ENCODE measurements around the gene AFF3. TPM values are rescaled to one million over a fixed set of nuclear protein-coding genes. Genes with fewer than 3 reads are reported as not detected.

AFF3 gene
- total and polyA plus RNA-seq, 2 of the 4 experiments (the other 2 are of a cell fraction) = 12.9 to 14.3 TPM

DNA sequence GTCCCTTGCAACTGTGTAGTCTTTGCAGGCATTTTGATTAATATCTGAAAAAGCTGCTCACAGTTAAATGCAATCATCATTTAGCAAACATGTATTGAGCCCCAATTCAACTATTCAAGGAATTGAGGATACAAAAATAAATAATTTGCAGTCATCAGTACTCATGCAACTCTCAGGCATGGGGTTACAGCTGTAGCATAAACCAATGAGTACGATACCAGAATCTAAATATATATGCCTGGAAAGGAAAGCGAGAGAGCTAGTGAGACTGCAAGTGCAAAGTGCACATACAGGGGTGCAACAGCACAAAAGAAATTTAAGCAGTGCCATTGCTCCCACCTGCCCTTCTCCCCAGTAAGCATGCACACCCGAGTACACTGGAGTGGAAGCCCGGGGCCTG is 216.4 kb downstream of the AFF3 start:
- H4K5ac ChIP-seq (ENCODE audit: low read depth, low read length) = peak overlapping the region; percentile 84; the same call in 1 of the 2 replicates
- peak overlapping the region; percentile 70; the same call in 1 of the 2 replicates for H4K91ac ChIP-seq (ENCODE audit: insufficient read depth, low read depth, low read length)
- H2AK5ac ChIP-seq (ENCODE audit: low read depth, low read length) = peak overlapping the region; percentile 38; the same call in 1 of the 2 replicates
- peak overlapping the region; percentile 83 for H3K4ac ChIP-seq (ENCODE audit: low read depth, low read length)
- H2BK15ac ChIP-seq (ENCODE audit: low read depth, low read length) = no peak overlapping the region
- H3K36me3 ChIP-seq (ENCODE audit: control insufficient read depth, insufficient read depth, low read length) = no peaks in the 10 kb centered on the region
- POLR2A ChIA-PET (ENCODE audit: unreplicated experiment) = no interaction called here
- peaks cover 13% of the 10 kb centered on the region for H3K4me1 ChIP-seq (ENCODE audit: control insufficient read depth, insufficient read depth, low read length)
- H2BK20ac ChIP-seq (ENCODE audit: low read depth, low read length) = peak overlapping the region; percentile 82
- peaks cover 21 to 27% of the 10 kb centered on the region in 2 experiments for H3K79me1 ChIP-seq (ENCODE audit: low read depth in 1 of 2, low read length in 2 of 2)
- no peak overlapping the region for H2AK9ac ChIP-seq (replicated peaks; ENCODE audit: low read depth, low read length, poor library complexity)
- H3K27me3 ChIP-seq (ENCODE audit: control insufficient read depth, insufficient read depth, low read length) = no peaks in the 10 kb centered on the region
- DNase-seq (peak; percentile 53), ATAC-seq (ENCODE audit: low read depth) (peak; percentile 69)
- H3K4me2 ChIP-seq (ENCODE audit: low read depth, low read length) = peak overlapping the region; percentile 21; the same call in 1 of the 2 replicates
- no TSS peak for BruUV-seq (replicated peaks)
- no peaks in the 10 kb centered on the region for H3K9me3 ChIP-seq (ENCODE audit: control insufficient read depth, insufficient read depth, low read length)
- H3K23ac ChIP-seq (ENCODE audit: low read depth, low read length) = peak overlapping the region; percentile 88; the same call in 1 of the 2 replicates
- in situ Hi-C loops (cut with MboI; ENCODE audit: low sequenced_read_pairs) = no loop called here
- intact Hi-C loops (cut with micrococcal nuclease) = no loop called here
- H4K20me1 ChIP-seq (ENCODE audit: insufficient read depth, low read length) = no peaks in the 10 kb centered on the region
- peaks cover 14% of the 10 kb centered on the region for H3K9me1 ChIP-seq (ENCODE audit: insufficient read depth, low read length)
- peak overlapping the region; percentile 76 to 77; a peak in 3 of 4 replicates for H4K8ac ChIP-seq (ENCODE audit: low read depth in 2 of 2, low read length in 2 of 2)
- peak overlapping the region; percentile 89 for H2BK120ac ChIP-seq (ENCODE audit: low read depth, low read length)
- dilution Hi-C loops (cut with HindIII; ENCODE audit: low sequenced_read_pairs, unreplicated experiment) = no loop called here
- WGBS, 2 experiments (ENCODE audit: extremely low coverage in 2 of 2, insufficient read length in 1 of 2) = 90% methylated on average over 2 of the region's 4 CpGs; no CpG with 5 or more reads in 1 of the 2 experiments
- TF ChIP-seq CEBPB (IDR thresholded peaks at IDR 0.05; ENCODE audit: low read depth, low read length) = no peak
- TF ChIP-seq, protein P1, sequence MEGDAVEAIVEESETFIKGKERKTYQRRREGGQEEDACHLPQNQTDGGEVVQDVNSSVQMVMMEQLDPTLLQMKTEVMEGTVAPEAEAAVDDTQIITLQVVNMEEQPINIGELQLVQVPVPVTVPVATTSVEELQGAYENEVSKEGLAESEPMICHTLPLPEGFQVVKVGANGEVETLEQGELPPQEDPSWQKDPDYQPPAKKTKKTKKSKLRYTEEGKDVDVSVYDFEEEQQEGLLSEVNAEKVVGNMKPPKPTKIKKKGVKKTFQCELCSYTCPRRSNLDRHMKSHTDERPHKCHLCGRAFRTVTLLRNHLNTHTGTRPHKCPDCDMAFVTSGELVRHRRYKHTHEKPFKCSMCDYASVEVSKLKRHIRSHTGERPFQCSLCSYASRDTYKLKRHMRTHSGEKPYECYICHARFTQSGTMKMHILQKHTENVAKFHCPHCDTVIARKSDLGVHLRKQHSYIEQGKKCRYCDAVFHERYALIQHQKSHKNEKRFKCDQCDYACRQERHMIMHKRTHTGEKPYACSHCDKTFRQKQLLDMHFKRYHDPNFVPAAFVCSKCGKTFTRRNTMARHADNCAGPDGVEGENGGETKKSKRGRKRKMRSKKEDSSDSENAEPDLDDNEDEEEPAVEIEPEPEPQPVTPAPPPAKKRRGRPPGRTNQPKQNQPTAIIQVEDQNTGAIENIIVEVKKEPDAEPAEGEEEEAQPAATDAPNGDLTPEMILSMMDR (conservative IDR thresholded peaks at IDR 0.05; ENCODE audit: low read depth, low read length) = no peak
- no peak for TF ChIP-seq MAZ (IDR thresholded peaks at IDR 0.05; ENCODE audit: borderline replicate concordance, low read depth, low read length)
- TF ChIP-seq MAFK (IDR thresholded peaks at IDR 0.05; ENCODE audit: low read depth, low read length) = no peak
- TF ChIP-seq RCOR1 (IDR thresholded peaks at IDR 0.05; ENCODE audit: insufficient replicate concordance, low read length) = no peak
- TF ChIP-seq, protein P2, sequence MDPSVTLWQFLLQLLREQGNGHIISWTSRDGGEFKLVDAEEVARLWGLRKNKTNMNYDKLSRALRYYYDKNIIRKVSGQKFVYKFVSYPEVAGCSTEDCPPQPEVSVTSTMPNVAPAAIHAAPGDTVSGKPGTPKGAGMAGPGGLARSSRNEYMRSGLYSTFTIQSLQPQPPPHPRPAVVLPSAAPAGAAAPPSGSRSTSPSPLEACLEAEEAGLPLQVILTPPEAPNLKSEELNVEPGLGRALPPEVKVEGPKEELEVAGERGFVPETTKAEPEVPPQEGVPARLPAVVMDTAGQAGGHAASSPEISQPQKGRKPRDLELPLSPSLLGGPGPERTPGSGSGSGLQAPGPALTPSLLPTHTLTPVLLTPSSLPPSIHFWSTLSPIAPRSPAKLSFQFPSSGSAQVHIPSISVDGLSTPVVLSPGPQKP (IDR thresholded peaks at IDR 0.05; ENCODE audit: borderline replicate concordance, low read depth, low read length) = no peak
- no peak for TF ChIP-seq CHD1 (IDR thresholded peaks at IDR 0.05; ENCODE audit: low read depth, low read length)
- TF ChIP-seq RFX5 (IDR thresholded peaks at IDR 0.05; ENCODE audit: low read depth, low read length) = no peak
- TF ChIP-seq SMC3 (IDR thresholded peaks at IDR 0.05; ENCODE audit: low read depth, low read length) = no peak
- no peak for TF ChIP-seq RAD21 (IDR thresholded peaks at IDR 0.05; ENCODE audit: low read length)
- TF ChIP-seq POLR2A (IDR thresholded peaks at IDR 0.05; ENCODE audit: low read depth, low read length) = no peak
- no peak for TF ChIP-seq MXI1 (IDR thresholded peaks at IDR 0.05; ENCODE audit: borderline replicate concordance, low read depth, low read length)
- TF ChIP-seq BHLHE40 (IDR thresholded peaks at IDR 0.05; ENCODE audit: low read depth, low read length) = no peak
- H3K9ac ChIP-seq (ENCODE audit: low read depth, low read length) = no peak overlapping the region
- CTCF ChIA-PET = no interaction called here
- H3K4me3 ChIP-seq (ENCODE audit: insufficient read depth, low read depth, low read length) = no peak overlapping the region
- H2BK5ac ChIP-seq (ENCODE audit: low read depth, low read length, poor library complexity, severe bottlenecking) = peak overlapping the region; percentile 100
- peak overlapping the region; percentile 97; the same call in 1 of the 2 replicates for H3K18ac ChIP-seq (ENCODE audit: low read depth, low read length)
- H3K27ac ChIP-seq (ENCODE audit: insufficient read depth, low read length) = peak overlapping the region; percentile 78; the same call in 1 of the 2 replicates
- no peak overlapping the region for H2AFZ ChIP-seq (replicated peaks; ENCODE audit: low read length, poor library complexity)
- peak overlapping the region; percentile 85; the same call in 1 of the 2 replicates for H3K14ac ChIP-seq (replicated peaks; ENCODE audit: low read depth, low read length)
- no peak overlapping the region for H3K56ac ChIP-seq (ENCODE audit: extremely low read depth, insufficient read depth, low read length)

Measured in IMR-90 (cell line).